GM19455 (cell line): ENCODE measurements around the gene MAU2.
"Not testable (repeated sequence)": the region's sequence is repeated elsewhere in the genome, so short reads cannot be mapped to it uniquely, and the experiment has no call there.

Experiments used
- ATAC-seq: cut with Tn5 transposase; IDR thresholded peaks from one replicate; pipeline ENCODE4 v1.9.1; 2021; ENCODE audit not compliant: unreplicated experiment

The MAU2 gene

GRCh38 chr19:19345232-19345631 is 24.6 kb downstream of the MAU2 start:
- no peak for ATAC-seq

DNA sequence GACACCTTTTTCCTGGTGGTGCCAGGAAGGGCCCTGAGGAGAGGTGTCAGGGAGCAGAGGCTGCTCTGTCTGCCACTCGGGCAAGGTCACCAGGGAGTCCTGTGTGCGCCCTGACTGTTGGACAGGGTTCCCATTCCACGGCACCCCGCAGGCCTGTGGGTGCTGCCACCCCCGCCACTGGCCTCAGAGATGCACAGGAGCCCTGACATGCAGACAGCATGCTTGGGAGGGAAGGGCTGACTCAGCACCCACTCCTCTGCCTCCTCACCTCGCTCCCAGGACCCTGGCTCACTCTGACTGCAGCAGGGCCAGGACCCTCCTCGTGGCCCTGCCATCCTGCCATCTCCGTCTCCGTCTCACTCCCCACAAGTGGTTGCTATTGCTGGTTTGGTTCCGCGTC is 25.3 kb downstream of the MAU2 start:
- no peak for ATAC-seq

GRCh38 chr19:19347401-19348110 is 26.9 kb downstream of the MAU2 start:
- ATAC-seq: no peak

GRCh38 chr19:19348266-19348665 is 27.6 kb downstream of the MAU2 start:
- no peak for ATAC-seq

DNA sequence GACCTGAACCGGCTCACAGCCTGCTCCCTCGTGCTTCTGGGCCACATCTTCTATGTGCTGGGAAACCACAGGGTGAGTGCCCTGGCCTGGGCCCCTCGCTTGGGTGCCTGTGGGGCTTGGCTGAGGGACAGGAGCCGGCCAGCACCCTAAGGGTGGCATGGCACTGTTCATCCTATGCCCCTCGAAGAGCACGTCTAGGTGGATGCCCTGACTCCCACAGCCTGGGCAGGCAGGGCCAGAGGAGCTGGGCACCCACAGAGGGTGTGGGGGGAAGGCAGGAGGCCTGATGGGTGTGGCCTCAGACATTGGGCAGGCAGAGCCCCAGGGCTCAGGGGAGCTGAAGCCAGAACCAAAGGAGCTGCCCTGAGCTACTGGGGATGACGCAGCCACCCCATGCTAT is 28.7 kb downstream of the MAU2 start:
- ATAC-seq: no peak

DNA sequence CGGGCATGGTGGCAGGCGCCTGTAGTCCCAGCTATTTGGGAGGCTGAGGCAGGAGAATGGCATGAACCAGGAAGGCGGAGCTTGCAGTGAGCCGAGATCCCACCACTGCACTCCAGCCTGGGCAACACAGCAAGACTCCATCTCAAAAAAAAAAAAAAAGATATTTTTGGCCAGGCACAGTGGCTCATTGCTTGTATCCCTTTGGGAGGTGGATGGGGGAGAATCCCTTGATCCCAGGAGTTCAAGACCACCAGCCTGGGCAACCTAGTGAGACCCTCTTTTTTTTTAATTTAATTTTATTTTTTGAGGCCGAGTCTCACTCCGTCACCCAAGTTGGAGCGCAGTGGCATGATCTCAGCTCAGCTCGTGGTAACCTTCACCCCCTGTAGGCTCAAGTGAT is 30.1 kb downstream of the MAU2 start:
- ATAC-seq: not testable (repeated sequence)

DNA sequence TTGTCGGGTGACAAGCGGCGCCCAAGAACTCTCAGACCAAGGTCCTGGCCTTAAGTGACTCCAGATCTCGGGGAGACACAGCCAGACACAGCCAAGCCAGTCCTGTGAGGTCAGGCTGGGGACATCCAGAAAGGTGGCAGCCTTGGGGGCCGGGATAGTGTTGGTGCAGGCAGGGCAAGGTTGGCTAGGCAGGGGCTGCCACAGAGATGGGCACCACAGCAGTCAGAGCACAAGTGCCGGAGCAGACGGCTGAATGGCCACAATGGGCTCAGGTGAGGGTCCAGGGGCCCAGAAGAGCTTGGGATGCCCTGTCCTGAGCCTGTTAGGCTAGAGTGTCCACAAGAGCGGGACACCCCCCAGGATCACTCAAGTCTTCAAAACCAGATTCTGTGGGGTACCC is 32.2 kb downstream of the MAU2 start:
- no peak for ATAC-seq

- ATAC-seq: no peak
Observed at GRCh38 chr19:19354007-19354406, 33.4 kb downstream of the MAU2 start.

DNA sequence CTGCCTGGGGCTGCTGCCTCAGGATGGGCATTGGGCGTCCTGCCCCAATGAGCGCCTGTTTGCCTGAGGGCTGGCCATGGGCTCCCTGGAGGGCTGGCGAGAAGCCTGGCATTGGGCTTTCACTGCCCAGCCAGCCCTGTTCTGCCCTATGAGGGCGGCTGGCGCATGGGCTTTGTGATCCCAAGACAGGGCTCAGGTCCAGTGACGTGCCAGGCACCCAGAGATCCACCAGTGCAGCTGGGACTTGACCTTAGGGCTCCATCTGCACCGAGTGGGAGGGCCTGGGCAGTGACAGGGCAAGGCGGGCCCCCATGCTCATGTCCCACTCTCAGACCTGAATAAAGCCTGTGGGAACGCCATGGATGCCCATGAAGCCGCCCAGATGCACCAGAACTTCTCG is 34.3 kb downstream of the MAU2 start:
- ATAC-seq: no peak

- ATAC-seq: no peak
Observed at GRCh38 chr19:19355606-19356139, 35.0 kb downstream of the MAU2 start.

GRCh38 chr19:19356500-19356899 is 35.9 kb downstream of the MAU2 start:
- ATAC-seq: no peak

DNA sequence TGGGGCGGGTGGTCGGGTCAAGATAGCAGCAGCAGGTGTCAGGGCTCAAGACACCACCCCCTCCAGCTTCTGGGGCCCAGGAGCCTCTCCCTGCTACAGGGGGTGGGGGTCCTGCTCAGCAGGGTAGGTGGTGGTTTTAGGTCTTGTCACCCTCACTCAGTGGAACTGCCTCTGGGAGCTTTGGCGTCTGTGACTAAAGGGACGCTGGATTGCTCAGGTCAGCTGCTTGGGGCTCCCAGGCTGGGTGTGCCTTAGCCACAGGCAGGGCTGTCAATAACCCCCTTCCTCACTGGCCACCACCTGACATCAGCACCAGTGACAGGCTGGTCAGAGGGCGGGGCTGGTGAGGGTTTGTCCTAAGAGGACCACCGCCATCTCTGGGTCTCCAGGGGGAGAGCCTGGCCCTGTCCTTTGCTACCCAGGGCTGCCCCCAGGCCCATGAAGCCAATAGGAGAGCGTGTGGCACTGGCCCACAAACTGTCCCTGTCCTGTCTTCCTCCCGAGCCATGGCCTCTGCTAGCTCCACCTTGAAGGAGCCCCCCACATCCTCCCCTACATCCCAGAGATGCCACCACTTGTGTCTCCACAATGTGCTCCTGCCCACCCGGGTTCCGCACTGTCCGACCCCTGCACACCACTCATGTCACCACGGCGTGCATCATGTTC is 36.4 kb downstream of the MAU2 start:
- no peak for ATAC-seq

DNA sequence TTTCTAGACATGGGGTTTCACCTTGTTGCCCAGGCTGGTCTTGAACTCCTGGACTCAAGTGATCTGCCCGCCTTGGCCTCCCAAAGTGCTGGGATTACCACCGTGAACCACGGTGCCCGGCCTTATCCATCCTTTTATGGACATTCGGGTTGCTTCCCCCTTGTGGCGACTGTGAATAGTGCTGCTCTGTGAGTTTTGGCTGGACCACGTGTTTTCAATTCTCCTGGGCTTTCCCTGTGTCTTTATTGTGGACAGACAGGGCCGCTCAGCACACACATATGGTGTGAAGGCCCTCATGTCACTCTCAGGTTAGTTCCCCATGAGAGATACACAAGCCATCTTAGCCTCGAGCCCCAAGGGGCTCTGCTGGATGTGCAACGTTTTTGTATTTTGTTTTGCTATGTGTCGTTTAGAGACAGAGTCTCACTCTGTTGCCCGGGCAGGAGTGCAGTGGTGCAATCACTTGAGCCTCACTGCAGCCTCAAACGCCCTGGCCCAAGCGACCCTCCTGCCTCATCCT is 40.5 kb downstream of the MAU2 start:
- no peak for ATAC-seq

GRCh38 chr19:19362075-19362474 is 41.4 kb downstream of the MAU2 start:
- ATAC-seq: no peak

GRCh38 chr19:19366434-19367396 is 46.1 kb downstream of the MAU2 start:
- ATAC-seq: peak; percentile 60

DNA sequence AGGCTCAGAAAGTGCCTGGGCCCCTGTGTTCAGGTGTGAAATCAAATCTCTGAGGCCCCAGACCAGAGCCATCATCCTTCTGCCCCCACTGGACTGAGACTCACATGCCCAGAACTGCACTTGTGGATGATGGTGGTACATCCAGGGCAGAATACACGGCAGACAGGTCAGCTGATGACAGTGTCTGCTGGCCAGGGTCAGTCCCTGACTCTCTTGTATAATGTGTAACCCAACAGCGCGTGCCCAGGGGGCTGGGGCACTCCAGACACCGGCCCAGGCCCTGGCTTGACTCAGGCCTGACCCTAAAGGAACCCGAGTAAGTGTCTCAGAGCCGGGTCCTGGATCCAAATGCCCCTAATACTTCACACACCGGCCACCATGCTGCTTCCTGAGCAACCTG is 47.5 kb downstream of the MAU2 start:
- no peak for ATAC-seq

DNA sequence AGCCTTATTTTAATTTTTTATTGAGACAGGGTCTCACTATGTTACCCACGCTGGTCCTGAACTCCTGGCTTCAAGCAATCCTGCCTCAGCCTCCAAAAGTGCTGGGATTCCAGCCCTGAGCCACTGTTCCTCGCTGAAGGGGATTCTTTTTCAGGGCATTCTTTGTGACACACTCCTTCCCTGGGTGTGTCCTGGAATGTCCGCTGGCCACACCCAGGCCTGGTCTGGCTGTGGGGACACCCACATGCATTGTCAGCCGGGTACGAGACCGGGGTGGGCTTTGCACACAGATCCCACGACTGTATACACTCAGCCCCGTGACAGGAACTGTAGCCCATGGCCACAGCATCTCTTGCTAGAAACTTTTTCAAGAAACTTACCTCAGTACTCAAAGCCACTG is 50.4 kb downstream of the MAU2 start:
- ATAC-seq: no peak

DNA sequence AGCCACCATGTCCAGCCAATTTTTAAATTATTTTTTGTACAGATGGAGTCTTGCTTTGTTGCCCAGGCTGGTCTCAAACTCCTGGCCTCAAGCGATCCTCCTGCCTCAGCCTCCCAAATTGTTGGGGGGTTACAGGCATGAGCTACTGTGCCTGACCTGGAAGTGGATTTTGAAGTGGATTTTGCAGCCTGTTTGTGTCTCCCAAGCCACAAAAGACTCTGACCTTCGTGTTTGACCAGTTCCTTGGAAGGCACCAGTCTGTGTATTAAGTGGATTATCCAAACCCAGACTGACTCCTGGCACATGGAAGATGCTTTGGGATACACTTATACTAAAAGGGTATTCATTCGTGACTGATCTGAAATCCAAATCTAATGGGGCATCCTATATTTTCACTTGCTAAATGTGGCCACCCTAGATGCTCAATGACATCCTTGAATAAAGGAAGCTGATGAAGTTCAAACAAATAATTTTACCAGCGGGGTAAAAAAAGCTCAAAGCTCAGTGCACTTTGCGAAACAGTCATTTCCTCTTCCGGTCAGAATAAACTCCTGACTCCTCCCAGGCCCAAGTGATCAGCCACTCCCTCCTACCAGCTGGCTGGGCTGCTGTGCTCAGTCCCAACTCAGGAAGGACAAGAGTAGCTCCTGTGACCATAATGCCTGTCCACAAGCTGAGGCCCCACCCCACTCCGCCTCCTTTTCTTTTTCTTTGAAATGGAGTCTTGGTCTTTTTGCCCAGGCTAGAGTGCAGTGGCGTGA is 52.2 kb downstream of the MAU2 start:
- peak; percentile 69 for ATAC-seq

DNA sequence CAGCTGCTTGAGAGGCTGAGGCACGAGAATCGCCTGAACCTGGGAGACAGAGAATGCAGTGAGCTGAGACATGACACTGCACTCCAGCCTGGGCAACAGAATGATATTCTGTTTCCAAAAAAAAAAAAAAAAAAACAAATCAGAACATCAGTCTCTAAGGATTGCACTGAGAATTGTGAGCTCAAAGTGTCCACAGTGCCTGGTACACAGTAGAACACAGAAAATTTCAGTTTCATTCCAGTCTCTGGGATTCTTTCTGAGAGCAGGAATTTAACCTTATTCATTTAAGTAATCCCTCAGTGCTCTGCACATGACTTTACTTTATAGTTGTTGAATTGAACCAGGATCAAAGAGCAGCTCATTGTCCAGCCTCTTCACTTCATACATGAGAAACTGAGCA is 58.9 kb downstream of the MAU2 start:
- ATAC-seq: no peak

DNA sequence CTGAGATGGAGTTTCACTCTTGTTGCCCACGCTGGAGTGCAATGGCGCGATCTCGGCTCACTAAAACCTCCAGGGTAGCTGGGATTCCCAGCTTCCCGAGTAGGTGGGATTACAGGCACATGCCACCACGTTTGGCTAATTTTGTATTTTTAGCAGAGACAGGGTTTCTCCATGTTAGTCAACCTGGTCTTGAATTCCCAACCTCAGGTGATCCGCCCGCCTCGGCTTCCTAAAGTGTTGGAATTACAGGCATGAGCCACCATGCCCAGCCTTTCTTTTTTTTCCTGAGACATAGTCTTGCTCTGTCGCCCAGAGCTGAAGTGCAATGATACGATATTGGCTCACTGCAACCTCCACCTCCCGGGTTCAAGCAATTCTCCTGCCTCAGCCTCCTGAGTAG is 59.7 kb downstream of the MAU2 start:
- ATAC-seq: not testable (repeated sequence)
